Panc1 (cell line): ENCODE results near the gene RPP14.

Experiments used
- CTCF ChIP-seq: fragments of 450-650 bp; IDR thresholded peaks from 2 replicates; pipeline ENCODE4 v1.5.1; 2017; ENCODE audit warnings: mild to moderate bottlenecking
- POLR2AphosphoS5 ChIP-seq: IDR thresholded peaks from 2 replicates; pipeline ENCODE4 v1.6.1; 2012; ENCODE audit warnings: mild to moderate bottlenecking, low read depth, low read length, moderate library complexity
- REST ChIP-seq, 2 experiments: IDR thresholded peaks; 2 replicates each; pipeline ENCODE4 v1.6.1; 2011 to 2012; ENCODE audit warnings: low read depth in 2 of 2, control low read depth in 1 of 2, low read length in 1 of 2, mild to moderate bottlenecking in 1 of 2, moderate library complexity in 1 of 2; ENCODE audit not compliant: insufficient read depth in 1 of 2
- TCF7L2 ChIP-seq: IDR thresholded peaks from 2 replicates; pipeline ENCODE4 v1.6.1; 2011; ENCODE audit warnings: mild to moderate bottlenecking, low read depth, low read length, inconsistent platforms

- TF ChIP-seq POLR2AphosphoS5 (no peak), CTCF (no peak), REST (IDR thresholded peaks at IDR 0.05; ENCODE audit: insufficient read depth in 1 of 2, low read depth in 2 of 2, low read length in 1 of 2) (no peak), TCF7L2 (no peak)
Measured at GRCh38 chr3:58299075-58299474, 7.0 kb upstream of the RPP14 start.
